GM18867 (cell line): Measurements from ENCODE around the gene EHHADH.

Source experiments
- ATAC-seq: cut with Tn5 transposase; IDR thresholded peaks from one replicate; pipeline ENCODE4 v1.9.1; 2021; ENCODE audit warnings: mild to moderate bottlenecking, moderate library complexity; ENCODE audit not compliant: unreplicated experiment

The EHHADH gene

GRCh38 chr3:185151101-185151963 lies 102.5 kb downstream of the EHHADH start:
- no peak for ATAC-seq

DNA sequence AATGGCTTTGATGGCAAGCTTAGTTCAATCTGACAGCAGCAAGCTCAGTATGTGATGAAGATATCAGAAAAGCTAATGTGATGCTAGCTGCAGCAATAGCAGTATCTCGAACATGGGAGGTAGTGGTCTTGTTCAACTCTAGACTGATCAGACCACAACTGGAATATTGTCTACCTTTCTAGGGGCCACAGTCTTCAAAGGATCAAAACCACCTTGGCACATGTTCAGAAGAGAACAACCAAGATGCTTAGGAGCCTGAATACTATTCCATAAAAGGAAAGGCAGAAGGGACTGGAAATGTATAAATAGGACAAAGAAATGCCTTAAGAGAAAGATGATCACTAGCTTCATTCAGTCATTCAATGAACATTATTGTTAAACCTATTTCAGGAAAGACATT lies 103.3 kb downstream of the EHHADH start:
- no peak for ATAC-seq

DNA sequence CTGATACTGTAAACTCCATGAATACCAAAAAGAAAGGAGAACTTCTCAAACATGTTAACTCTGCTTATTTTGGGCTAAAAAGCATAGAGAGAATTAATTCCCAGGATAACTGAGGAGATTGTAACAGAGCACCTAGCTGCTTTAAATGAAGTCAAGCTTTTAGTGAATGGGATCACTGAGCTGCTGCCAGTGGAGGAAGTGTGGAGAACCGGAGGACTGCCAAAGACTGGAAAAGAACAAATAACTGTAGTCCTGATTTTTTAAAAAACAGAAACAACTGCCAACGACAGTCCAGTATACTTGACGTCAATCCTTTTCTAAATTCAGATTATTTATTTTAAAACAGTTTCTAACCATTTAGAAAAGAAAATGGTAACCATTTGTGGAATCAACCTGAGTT lies 104.3 kb downstream of the EHHADH start:
- ATAC-seq: no peak

DNA sequence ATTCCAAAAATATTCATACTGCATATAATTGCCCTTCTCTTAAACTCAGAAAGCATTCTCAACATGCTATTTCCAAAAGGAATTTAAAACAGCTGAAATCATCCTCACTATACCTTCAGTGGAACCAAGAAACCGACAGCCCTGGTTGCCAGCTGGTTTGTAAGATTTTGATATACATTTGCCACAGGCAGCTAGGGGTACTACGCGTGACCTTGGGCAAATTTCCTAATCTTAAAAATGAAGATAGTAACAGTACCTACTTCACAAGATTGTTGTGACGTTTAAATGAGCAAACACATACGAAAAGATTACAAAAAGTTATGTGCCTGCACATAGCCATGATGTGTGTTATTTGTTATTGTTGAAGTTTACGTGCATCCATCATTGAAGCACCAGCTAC lies 108.3 kb downstream of the EHHADH start:
- ATAC-seq: no peak

DNA sequence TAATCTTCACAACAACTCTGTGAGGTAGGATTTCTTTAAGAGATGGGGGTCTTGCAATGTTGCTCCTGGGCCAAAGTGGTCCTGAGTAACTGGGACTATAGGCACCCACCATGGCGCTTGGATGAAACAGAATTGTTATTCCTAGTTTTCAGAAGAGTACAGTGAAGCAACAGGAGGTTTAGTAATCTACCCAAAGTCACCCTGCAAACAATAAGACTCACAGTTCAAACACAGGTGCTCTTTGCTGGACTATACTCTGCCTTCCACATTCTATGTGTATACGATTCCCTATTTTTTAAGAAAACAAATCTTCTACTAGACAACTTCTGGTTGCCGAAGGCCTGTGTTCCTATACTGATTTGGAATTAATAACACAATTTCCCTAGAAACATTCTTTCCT lies 109.1 kb downstream of the EHHADH start:
- ATAC-seq: no peak
